ENCODE results near the gene TRDMT1. TPM values are rescaled to one million over a fixed set of nuclear protein-coding genes. Genes with fewer than 3 reads are reported as not detected.

The TRDMT1 gene
- total and polyA plus RNA-seq, 8 donors: 1.4 to 3.9 (median 2.9) TPM

- intact Hi-C loops (cut with DNase I): no loop called here
- H3K4me3 ChIP-seq: no peak overlapping the region
- H3K27ac ChIP-seq: peak overlapping the region in 1 of 4 donors; percentile 18
- H3K9me3 ChIP-seq: no peaks in the 10 kb centered on the region
- no peak for ATAC-seq
- FAIRE-seq: no peak
- TF ChIP-seq CTCF (IDR thresholded peaks at IDR 0.05): no peak
- WGBS, 2 donors: 93 to 98% methylated on average over 2 of the region's 2 CpGs
- H3K4me1 ChIP-seq: peaks cover 0 to 16% (median 6%) of the 10 kb centered on the region in 3 donors
- H3K36me3 ChIP-seq: no peaks in the 10 kb centered on the region
- no peaks in the 10 kb centered on the region for H3K27me3 ChIP-seq
- DNase-seq: no peak
Observed at GRCh38 chr10:17214526-17214925, 13.1 kb upstream of the TRDMT1 start.

GRCh38 chr10:17213646-17214349 lies 12.3 kb upstream of the TRDMT1 start:
- 83 to 87% methylated on average over 2 of the region's 2 CpGs for WGBS, 2 donors
- H3K9me3 ChIP-seq: no peaks in the 10 kb centered on the region
- FAIRE-seq: no peak
- H3K4me3 ChIP-seq: no peak overlapping the region
- no peaks in the 10 kb centered on the region for H3K27me3 ChIP-seq
- intact Hi-C loops (cut with DNase I): no loop called here
- no peak for DNase-seq
- no peak for TF ChIP-seq CTCF (IDR thresholded peaks at IDR 0.05)
- ATAC-seq: peak in 1 of 4 donors; percentile 26
- H3K36me3 ChIP-seq: no peaks in the 10 kb centered on the region
- H3K4me1 ChIP-seq: peaks cover 0 to 16% (median 6%) of the 10 kb centered on the region in 3 donors
- H3K27ac ChIP-seq: no peak overlapping the region

- DNase-seq (no peak), FAIRE-seq (no peak), ATAC-seq (no peak)
- Histone ChIP-seq H3K27ac (no peak overlapping the region), H3K4me3 (no peak overlapping the region), H3K9me3 (no peaks in the 10 kb centered on the region), H3K36me3 (no peaks in the 10 kb centered on the region), H3K4me1 (peaks cover 0 to 16% (median 6%) of the 10 kb centered on the region in 3 donors), H3K27me3 (no peaks in the 10 kb centered on the region)
- no peak for TF ChIP-seq CTCF (IDR thresholded peaks at IDR 0.05)
- intact Hi-C loops (cut with DNase I): no loop called here
Observed at GRCh38 chr10:17212802-17213221, 11.3 kb upstream of the TRDMT1 start.

GRCh38 chr10:17210361-17210760 lies 8.9 kb upstream of the TRDMT1 start:
- Histone ChIP-seq H3K4me1 (peaks cover 0 to 8% (median 6%) of the 10 kb centered on the region in 3 donors), H3K27me3 (no peaks in the 10 kb centered on the region), H3K9me3 (no peaks in the 10 kb centered on the region), H3K36me3 (no peaks in the 10 kb centered on the region), H3K4me3 (no peak overlapping the region), H3K27ac (no peak overlapping the region)
- no peak for DNase-seq
- intact Hi-C loops (cut with DNase I): no loop called here
- no peak for ATAC-seq
- 62 to 70% methylated on average over 3 of the region's 3 CpGs for WGBS, 2 donors
- no peak for TF ChIP-seq CTCF (IDR thresholded peaks at IDR 0.05)
- FAIRE-seq: peak; percentile 43

GRCh38 chr10:17209881-17210280 lies 8.4 kb upstream of the TRDMT1 start:
- Histone ChIP-seq H3K27me3 (no peaks in the 10 kb centered on the region), H3K9me3 (no peaks in the 10 kb centered on the region), H3K36me3 (no peaks in the 10 kb centered on the region), H3K4me1 (peaks cover 0 to 7% (median 6%) of the 10 kb centered on the region in 3 donors), H3K4me3 (no peak overlapping the region), H3K27ac (no peak overlapping the region)
- 68 to 73% methylated on average over 2 of the region's 2 CpGs for WGBS, 2 donors
- TF ChIP-seq CTCF (IDR thresholded peaks at IDR 0.05): no peak
- FAIRE-seq: no peak
- ATAC-seq: no peak
- intact Hi-C loops (cut with DNase I): no loop called here
- no peak for DNase-seq

Data from pancreas (tissue), 10 donors.